Adrenal gland (tissue), 12 donors: ENCODE measurements around the gene IQGAP2. TPM values are rescaled to one million over a fixed set of nuclear protein-coding genes. Genes with fewer than 3 reads are reported as not detected.
A peak's percentile ranks its signal among the peaks of the same experiment; 100 is the strongest.

Source experiments
- DNase-seq, 7 donors: peaks; one replicate each; pipeline ENCODE4 v3.0.0-alpha.2; 2019 to 2020
- H3K27ac ChIP-seq, 5 donors: fragments of 200-600 bp; sonication (generic) in 4 of 5; 1 replicate in 3 of 5; 2 replicates in 2 of 5; pipeline versions ENCODE4 v1.5.1 to v1.8.0; 2016 to 2020; ENCODE audit warnings: mild to moderate bottlenecking in 1 of 5
- H3K27me3 ChIP-seq: fragments of 200-600 bp; 2 replicates; pipeline ENCODE4 v1.8.0; 2021
- H3K36me3 ChIP-seq, 2 donors: fragments of 200-600 bp; replicated peaks in 1 of 2; 1 replicate in 1 of 2; 2 replicates in 1 of 2; pipeline versions ENCODE4 v1.5.1 to v1.8.0; 2018 to 2022
- H3K4me1 ChIP-seq, 2 donors: fragments of 200-600 bp; replicated peaks in 1 of 2; 1 replicate in 1 of 2; 2 replicates in 1 of 2; pipeline versions ENCODE4 v1.5.1 to v1.8.0; 2018 to 2021
- H3K4me3 ChIP-seq, 4 donors: fragments of 200-600 bp; sonication (generic) in 3 of 4; one replicate each; pipeline ENCODE4 v1.5.1; 2016 to 2018
- H3K9me3 ChIP-seq, 3 donors: fragments of 200-600 bp; sonication (generic) in 1 of 3; replicated peaks in 1 of 3; 1 replicate in 2 of 3; 2 replicates in 1 of 3; pipeline versions ENCODE4 v1.5.1 to v1.8.0; 2016 to 2021
- CTCF ChIP-seq, 6 experiments: fragments of 450-650 bp in 4 of 6; fragments of 200-600 bp in 2 of 6; sonication (generic) in 1 of 6; IDR thresholded peaks; 1 replicate in 5 of 6; 2 replicates in 1 of 6; pipeline versions ENCODE4 v1.5.1 to v1.8.0; 2016 to 2021; ENCODE audit warnings: antibody characterized with exemption in 6 of 6, mild to moderate bottlenecking in 2 of 6, moderate library complexity in 1 of 6
- POLR2A ChIP-seq, 2 donors: fragments of 450-650 bp; IDR thresholded peaks; one replicate each; pipeline ENCODE4 v1.6.1; 2017; ENCODE audit warnings: antibody characterized with exemption in 2 of 2, mild to moderate bottlenecking in 2 of 2, moderate library complexity in 1 of 2
- WGBS, 4 donors: extraction: QIAGEN DNeasy Blood & Tissue Kit in 2 of 4; methylation state at CpG; one replicate each; pipeline versions ENCODE4 v1.1.5 to v1.1.7; 2013 to 2017; 5-methylcytosine and 5-hydroxymethylcytosine counted together
- intact Hi-C, 2 donors: fragments of 100-400 bp; cut with DNase I; formaldehyde crosslinking; loops; one replicate each; pipeline versions ENCODE4 v1.14.1 to v1.15.0; 2022 to 2023
- polyA plus RNA-seq, 3 donors: library from polyadenylated mRNA; stranded (reverse); fragments of 200-250 nt in 2 of 3; fragments of 350-450 nt in 1 of 3; fragmentation: Illumina TruSeq in 1 of 3; extraction: RNeasy Lipid Tissue Mini Kit (QIAGEN cat#74804) in 1 of 3; gene quantifications; one replicate each; pipeline ENCODE4 v1.2.3, GENCODE V29; 2013 to 2014
- total RNA-seq, 9 donors: library from RNA; depleted of rRNA in 4 of 9; stranded (reverse); fragments of >200 nt in 4 of 9; fragments of 120-200 nt in 1 of 9; fragmentation: NEBNext Ultra II Directional in 1 of 9; extraction: Animal tissue kit (Norgen Biotek cat#: 25700) in 1 of 9; gene quantifications; one replicate each; pipeline versions ENCODE4 v1.1.0 to v1.2.4, GENCODE V29; 2013 to 2023
- donor health status: healthy with polysubstance abuse.
- donor health status: Bipolar disorder and iron deficiency.
- donor health status: DM: yes; HTN: yes; CAD: no.
- donor health status: DM: no; HTN: no; CAD: no.
- donor health status: DM: no; HTN: no; CAD: no.
- donor health status: DM: yes; HTN: yes; CAD: no.

Gene IQGAP2
- total and polyA plus RNA-seq, 12 donors, result 14.9 to 77.3 (median 36.1) TPM

DNA sequence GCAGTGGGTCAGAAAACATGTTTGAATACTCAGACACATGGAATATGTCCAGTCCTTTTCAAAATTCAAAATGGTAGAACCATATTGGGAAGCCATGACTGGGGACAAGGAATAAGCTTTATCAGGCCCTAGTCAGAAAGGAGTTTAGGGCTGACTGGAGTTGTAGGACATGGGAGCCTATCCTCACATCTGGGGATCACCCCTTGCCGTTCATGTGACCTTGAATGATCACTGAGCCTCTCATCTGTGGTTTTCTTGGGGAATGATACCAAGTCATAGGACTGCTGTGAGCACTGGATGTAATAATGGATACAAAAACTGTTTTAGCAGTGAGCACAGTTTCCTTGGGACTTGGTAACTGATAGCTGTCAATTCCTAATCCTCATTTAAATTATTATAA lies 84.7 kb downstream of the IQGAP2 start:
- TF ChIP-seq POLR2A (IDR thresholded peaks at IDR 0.05) (no peak), CTCF (IDR thresholded peaks at IDR 0.05) (no peak)
- Histone ChIP-seq H3K4me1 (peaks cover under 1 to 6% of the 10 kb centered on the region in 2 donors), H3K36me3 (no peaks in the 10 kb centered on the region), H3K9me3 (no peaks in the 10 kb centered on the region), H3K4me3 (no peak overlapping the region), H3K27me3 (no peaks in the 10 kb centered on the region), H3K27ac (no peak overlapping the region)
- 39 to 59% (median 49%) methylated on average over 1 of the region's 1 CpG for WGBS, 4 donors
- intact Hi-C loops, result no loop called here
- no peak for DNase-seq

DNA sequence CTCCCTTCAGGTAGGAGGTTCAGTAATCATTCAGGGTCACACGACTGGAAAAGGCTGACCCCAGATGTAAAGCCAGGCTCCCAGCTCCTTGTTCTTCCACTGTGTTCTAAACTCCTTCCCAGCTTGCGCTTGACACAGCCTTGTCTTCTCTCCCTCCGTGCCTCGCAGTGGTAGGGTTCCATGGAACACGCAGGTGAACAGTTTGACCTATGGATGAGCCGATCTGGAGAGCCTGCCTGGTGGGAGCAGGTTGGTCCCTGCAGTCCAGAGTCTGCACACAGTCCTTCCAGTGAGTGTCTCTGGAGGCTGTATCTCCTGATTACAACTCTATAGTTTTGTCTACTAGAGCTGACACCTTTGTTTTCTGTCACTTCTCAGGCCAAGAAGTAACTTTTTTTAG lies 85.9 kb downstream of the IQGAP2 start:
- 78 to 89% (median 82%) methylated on average over 5 to 6 of the region's 6 CpGs for WGBS, 4 donors
- no peaks in the 10 kb centered on the region for H3K36me3 ChIP-seq
- intact Hi-C loops, result no loop called here
- peaks cover 0 to 6% of the 10 kb centered on the region in 2 donors for H3K4me1 ChIP-seq
- H3K9me3 ChIP-seq, result no peaks in the 10 kb centered on the region
- DNase-seq, result no peak
- no peaks in the 10 kb centered on the region for H3K27me3 ChIP-seq
- no peak overlapping the region for H3K27ac ChIP-seq
- H3K4me3 ChIP-seq, result no peak overlapping the region
- TF ChIP-seq CTCF (IDR thresholded peaks at IDR 0.05) (no peak), POLR2A (IDR thresholded peaks at IDR 0.05) (no peak)

GRCh38 chr5:76489877-76490688 lies 87.0 kb downstream of the IQGAP2 start:
- Histone ChIP-seq H3K27ac (peak overlapping the region in 1 of 5 donors; percentile 23), H3K36me3 (no peaks in the 10 kb centered on the region), H3K27me3 (no peaks in the 10 kb centered on the region), H3K9me3 (no peaks in the 10 kb centered on the region), H3K4me1 (peaks cover 0 to 6% of the 10 kb centered on the region in 2 donors), H3K4me3 (no peak overlapping the region)
- no peak for DNase-seq
- WGBS, 4 donors, result 65 to 76% (median 71%) methylated on average over 7 of the region's 7 CpGs
- TF ChIP-seq POLR2A (IDR thresholded peaks at IDR 0.05) (no peak), CTCF (IDR thresholded peaks at IDR 0.05) (no peak)
- intact Hi-C loops, result no loop called here

DNA sequence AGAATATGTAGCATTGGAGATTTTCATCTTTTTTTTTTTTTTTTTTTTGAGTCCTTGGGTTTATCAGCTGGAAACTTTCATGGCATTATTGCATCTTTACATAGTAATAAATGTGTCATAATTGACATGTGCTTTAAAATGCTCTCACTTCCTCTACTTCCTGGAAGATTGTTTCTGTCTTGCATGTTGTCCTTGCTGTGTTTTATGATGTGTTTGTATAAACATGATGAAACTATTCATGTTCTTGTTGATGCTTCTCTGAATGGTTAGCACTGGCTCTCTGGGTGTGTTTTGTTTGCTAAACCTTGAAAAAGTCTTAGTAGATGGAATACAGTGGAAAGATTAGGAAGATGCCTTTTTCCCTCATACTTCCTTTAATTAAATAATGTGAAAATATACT lies 87.9 kb downstream of the IQGAP2 start:
- Histone ChIP-seq H3K9me3 (no peaks in the 10 kb centered on the region), H3K36me3 (no peaks in the 10 kb centered on the region), H3K4me3 (no peak overlapping the region), H3K27ac (no peak overlapping the region), H3K27me3 (no peaks in the 10 kb centered on the region), H3K4me1 (peaks cover 6% of the 10 kb centered on the region in 2 donors)
- intact Hi-C loops, result no loop called here
- DNase-seq, result no peak
- no peak for TF ChIP-seq POLR2A (IDR thresholded peaks at IDR 0.05)
- no peak for TF ChIP-seq CTCF (IDR thresholded peaks at IDR 0.05)
